CD1c-positive myeloid dendritic cell (primary cell): ENCODE data around the gene ERC2.

Experiments
- DNase-seq: peaks from one replicate; pipeline ENCODE4 v3.0.0-alpha.2; 2016; ENCODE audit errors: extremely low spot score

The ERC2 gene

GRCh38 chr3:55989366-55989765 is 478.9 kb downstream of the ERC2 start:
- no peak for DNase-seq

- DNase-seq = no peak
These were observed 479.4 kb downstream of the ERC2 start for GRCh38 chr3:55988905-55989304.

- no peak for DNase-seq
These were observed 483.6 kb downstream of the ERC2 start for GRCh38 chr3:55984626-55985025.

GRCh38 chr3:55978953-55979352 is 489.3 kb downstream of the ERC2 start:
- no peak for DNase-seq

GRCh38 chr3:55974421-55975165 is 493.7 kb downstream of the ERC2 start:
- no peak for DNase-seq

GRCh38 chr3:55969634-55970033 is 498.6 kb downstream of the ERC2 start:
- no peak for DNase-seq

- DNase-seq = no peak
These were observed 499.9 kb downstream of the ERC2 start for GRCh38 chr3:55968331-55968730.

GRCh38 chr3:55966566-55966965 is 501.7 kb downstream of the ERC2 start:
- no peak for DNase-seq

GRCh38 chr3:55965776-55966175 is 502.5 kb downstream of the ERC2 start:
- DNase-seq = no peak

GRCh38 chr3:55964491-55964985 is 503.7 kb downstream of the ERC2 start:
- no peak for DNase-seq

GRCh38 chr3:55963601-55964000 is 504.7 kb downstream of the ERC2 start:
- no peak for DNase-seq

GRCh38 chr3:55959471-55960080 is 508.7 kb downstream of the ERC2 start:
- no peak for DNase-seq

- no peak for DNase-seq
These were observed 509.7 kb downstream of the ERC2 start for GRCh38 chr3:55958605-55959004.

- DNase-seq = no peak
These were observed 512.3 kb downstream of the ERC2 start for GRCh38 chr3:55955891-55956477.

- no peak for DNase-seq
These were observed 516.9 kb downstream of the ERC2 start for GRCh38 chr3:55951388-55951787.

- DNase-seq = no peak
These were observed 520.9 kb downstream of the ERC2 start for GRCh38 chr3:55947406-55947805.

GRCh38 chr3:55946574-55947160 is 521.6 kb downstream of the ERC2 start:
- DNase-seq = no peak

GRCh38 chr3:55942868-55943267 is 525.4 kb downstream of the ERC2 start:
- no peak for DNase-seq

- no peak for DNase-seq
These were observed 529.0 kb downstream of the ERC2 start for GRCh38 chr3:55939287-55939686.

GRCh38 chr3:55937301-55937700 is 531.0 kb downstream of the ERC2 start:
- DNase-seq = no peak

GRCh38 chr3:55936549-55937052 is 531.7 kb downstream of the ERC2 start:
- DNase-seq = no peak

GRCh38 chr3:55935241-55935640 is 533.0 kb downstream of the ERC2 start:
- DNase-seq = no peak
